Subcutaneous adipose tissue (tissue), 4 donors: ENCODE results near the gene ELAC1. TPM values are rescaled to one million over a fixed set of nuclear protein-coding genes. Genes with fewer than 3 reads are reported as not detected.

ENCODE experiments used
- CTCF ChIP-seq: fragments of 450-650 bp; IDR thresholded peaks from one replicate; pipeline ENCODE4 v1.5.1; 2016; ENCODE audit warnings: low read depth, mild to moderate bottlenecking, control low read depth, antibody characterized with exemption, moderate library complexity
- small RNA-seq: library from RNA; depleted of rRNA; stranded (forward); fragments of <200 nt; gene quantifications from one replicate; pipeline ENCODE3, GENCODE V24; 2016
- total RNA-seq, 4 donors: library from RNA; depleted of rRNA; stranded (reverse); fragments of >200 nt; gene quantifications; one replicate each; pipeline ENCODE4 v1.1.0, GENCODE V29; 2016

ELAC1 gene
- total RNA-seq, 4 donors from 2014 or later: 4.4 to 11.0 (median 4.9) TPM

DNA sequence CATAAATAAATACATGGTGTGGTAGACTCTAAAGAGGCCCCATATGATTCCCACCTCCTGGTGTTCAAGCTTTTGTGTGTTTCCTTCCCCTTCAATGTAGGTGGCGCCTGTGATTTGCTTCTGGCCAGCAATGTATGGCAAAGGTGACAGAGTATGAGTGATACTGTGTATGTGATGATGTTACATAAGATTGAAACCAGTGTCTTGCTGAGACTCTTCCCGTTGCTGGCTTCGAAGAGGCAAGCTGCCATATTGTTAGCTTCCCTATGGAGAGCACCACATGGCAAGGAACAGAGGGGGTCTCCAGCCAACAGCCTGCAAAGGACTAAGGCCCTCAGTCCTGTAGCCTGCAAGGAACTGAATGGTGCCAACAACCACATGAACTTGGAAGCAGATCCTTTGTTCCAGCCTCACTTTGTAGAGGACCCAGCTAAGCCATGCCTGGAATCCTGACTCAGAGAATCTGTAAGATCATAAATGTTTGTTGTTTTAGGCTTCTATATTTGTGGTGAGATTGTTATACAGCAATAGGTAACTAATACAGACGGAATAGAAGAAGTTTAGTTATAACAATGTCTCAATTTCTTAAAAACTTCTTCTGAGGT is 60.5 kb downstream of the ELAC1 start:
- no peak for TF ChIP-seq CTCF

DNA sequence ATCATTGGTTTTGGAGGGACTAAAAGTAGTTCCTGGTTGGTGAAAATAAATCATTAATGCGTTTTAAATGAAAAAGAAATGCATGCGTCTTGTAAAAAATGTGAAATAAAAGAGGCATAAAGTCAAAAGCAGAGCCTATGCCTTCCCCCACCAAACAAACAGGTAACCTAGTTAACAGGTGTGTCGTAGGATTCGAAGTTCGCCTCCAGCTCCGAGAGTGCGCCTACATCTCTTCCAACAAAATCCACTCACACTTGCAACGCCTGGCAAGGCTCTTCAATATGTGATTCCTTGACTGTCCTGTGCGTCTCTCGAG is 61.5 kb downstream of the ELAC1 start:
- no peak for TF ChIP-seq CTCF

DNA sequence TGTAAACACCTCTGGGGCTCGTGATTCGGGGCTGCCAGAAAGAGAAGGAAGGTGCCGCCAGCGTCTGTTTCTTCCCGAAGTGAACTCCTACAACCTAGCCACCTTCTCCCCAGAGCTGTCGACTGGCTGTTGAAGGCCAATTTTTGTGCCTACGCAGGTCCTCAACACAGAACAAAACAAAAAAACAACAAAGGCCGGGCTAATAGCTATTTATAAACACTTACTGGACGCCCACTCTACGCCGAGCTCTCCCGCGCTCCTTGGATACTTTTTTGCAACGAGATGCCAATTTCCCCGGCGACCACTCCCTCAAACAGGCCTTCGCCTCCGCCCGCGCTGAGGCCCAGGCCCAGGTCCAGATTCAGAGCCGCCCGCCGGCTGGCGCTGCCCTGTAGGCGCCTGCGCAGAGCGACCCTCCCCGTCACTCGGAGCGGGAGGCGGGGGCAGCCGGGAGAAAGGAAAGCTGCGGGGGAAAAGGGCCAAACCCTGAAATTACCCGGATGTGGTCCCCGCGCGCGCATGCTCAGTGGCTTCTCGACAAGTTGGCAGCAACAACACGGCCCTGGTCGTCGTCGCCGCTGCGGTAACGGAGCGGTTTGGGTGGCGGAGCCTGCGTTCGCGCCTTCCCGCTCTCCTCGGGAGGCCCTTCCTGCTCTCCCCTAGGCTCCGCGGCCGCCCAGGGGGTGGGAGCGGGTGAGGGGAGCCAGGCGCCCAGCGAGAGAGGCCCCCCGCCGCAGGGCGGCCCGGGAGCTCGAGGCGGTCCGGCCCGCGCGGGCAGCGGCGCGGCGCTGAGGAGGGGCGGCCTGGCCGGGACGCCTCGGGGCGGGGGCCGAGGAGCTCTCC is 62.1 kb downstream of the ELAC1 start, which contains the start of gene SMAD4:
Gene SMAD4, plus strand, starts transcription at position 520 of the 843 bp plus-strand sequence. CDS start 16,834 bp downstream, outside the sequence.
- TF ChIP-seq CTCF: no peak

DNA sequence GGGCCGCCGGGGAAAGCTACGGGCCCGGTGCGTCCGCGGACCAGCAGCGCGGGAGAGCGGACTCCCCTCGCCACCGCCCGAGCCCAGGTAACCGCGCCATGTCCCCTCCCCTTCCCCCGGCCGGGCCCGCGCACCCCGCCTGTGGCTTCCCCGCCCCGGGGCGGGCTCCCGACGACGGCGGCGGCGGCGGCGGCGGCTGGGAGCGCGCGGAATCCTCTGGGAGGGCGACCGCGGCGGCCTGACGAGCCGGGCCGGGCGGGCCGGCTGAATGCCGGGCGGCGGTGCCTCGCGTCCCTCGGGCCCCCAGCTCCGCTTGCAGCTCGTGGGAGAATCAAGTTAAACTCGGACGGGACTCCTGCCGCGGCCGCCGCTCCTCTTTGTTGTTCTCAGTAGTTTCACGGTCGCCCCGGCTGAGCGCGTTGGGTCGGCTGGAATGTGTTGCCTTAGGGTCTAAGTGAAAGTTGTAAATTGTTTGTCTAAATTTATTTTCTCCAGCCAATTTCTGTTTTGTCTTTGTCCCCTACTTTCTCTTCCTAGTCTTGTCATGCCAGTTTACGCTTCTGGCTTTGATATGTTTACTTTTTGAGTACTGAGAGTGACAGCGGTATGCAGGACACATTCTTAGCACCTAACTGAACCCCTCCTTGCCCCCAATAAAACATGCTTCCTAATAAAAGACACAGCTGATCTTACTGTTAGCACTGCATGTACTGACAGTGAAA is 62.9 kb downstream of the ELAC1 start:
- no peak for TF ChIP-seq CTCF

DNA sequence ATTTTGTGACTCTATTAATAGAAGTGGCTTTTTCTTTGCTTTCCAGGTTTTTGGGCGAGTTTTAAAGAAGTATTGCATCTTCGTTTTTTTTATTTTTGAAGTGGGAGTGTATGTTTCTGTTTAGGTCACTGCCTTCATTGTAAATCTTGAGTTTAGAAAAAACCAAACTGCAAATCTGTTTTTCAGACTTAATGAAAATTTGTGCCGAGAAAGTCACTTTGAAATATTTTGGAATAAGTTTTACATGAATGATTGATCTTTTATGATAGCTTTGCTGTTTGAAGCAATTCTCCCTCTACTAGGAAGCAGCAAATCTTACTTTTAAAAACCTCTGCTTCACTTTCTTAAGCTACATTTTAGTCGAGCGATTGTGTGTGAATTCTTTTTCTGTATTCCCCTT is 64.4 kb downstream of the ELAC1 start:
- TF ChIP-seq CTCF: no peak

DNA sequence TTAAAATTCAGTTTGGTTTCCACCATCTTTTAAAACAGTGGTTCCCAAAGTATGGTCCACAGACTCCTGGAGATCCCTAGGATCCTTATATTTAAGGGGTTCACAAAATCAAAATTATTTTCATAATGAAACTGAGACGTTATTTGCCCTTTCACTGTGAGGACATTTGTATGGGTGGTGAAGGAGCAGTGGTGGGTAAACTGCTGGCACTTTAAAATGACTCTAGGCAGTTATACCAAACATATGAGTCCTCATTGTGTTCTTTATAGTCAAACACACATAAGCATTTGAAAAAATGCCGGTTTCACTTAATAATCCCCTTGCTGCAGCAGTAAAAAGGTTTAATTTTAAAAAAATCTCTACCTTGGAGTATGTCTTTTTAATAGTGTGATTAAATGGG is 69.4 kb downstream of the ELAC1 start:
- TF ChIP-seq CTCF: no peak

Small RNA genes within 50 kb of the gene (small RNA-seq; reads per million reads assigned to genes)
- gene RF00019: 0.49 reads per million

Other genes starting within 250 kb of the ELAC1 start
- 1 to 10 TPM in 3 of 4 donors, under 1 TPM in 1; 0.49 to 3.2 (median 1.7) TPM for gene MRO, start 148.0 kb upstream of the ELAC1 start, total RNA-seq
- gene ME2, start 88.9 kb upstream of the ELAC1 start, total RNA-seq: 10 to 100 TPM; 35.4 to 79.2 (median 55.1) TPM
- gene SMAD4, start 62.2 kb downstream of the ELAC1 start, total RNA-seq: 10 to 100 TPM; 73.1 to 89.3 (median 86.6) TPM
- 10 to 100 TPM; 19.2 to 23.0 (median 20.9) TPM for gene MEX3C, start 229.6 kb downstream of the ELAC1 start, total RNA-seq